Hepatocyte (in vitro differentiated cells): ENCODE data around the gene PRELID1.

ENCODE experiments used
- EZH2 ChIP-seq: fragments of 200-600 bp; sonication (generic); IDR thresholded peaks from 2 replicates; pipeline ENCODE4 v1.6.1; 2016; ENCODE audit warnings: antibody characterized with exemption, mild to moderate bottlenecking, borderline replicate concordance
- EZH2phosphoT487 ChIP-seq: fragments of 200-600 bp; sonication (generic); IDR thresholded peaks from one replicate; pipeline ENCODE4 v1.6.1; 2018; ENCODE audit warnings: antibody characterized with exemption, mild to moderate bottlenecking, low read depth, moderate library complexity; ENCODE audit not compliant: unreplicated experiment, severe bottlenecking
- TF ChIP-seq, protein P1 (sequence below): fragments of 200-600 bp; sonication (generic); IDR thresholded peaks from 2 replicates; pipeline ENCODE4 v1.5.1; 2016; ENCODE audit warnings: antibody characterized with exemption, mild to moderate bottlenecking; ENCODE audit not compliant: poor library complexity

DNA sequence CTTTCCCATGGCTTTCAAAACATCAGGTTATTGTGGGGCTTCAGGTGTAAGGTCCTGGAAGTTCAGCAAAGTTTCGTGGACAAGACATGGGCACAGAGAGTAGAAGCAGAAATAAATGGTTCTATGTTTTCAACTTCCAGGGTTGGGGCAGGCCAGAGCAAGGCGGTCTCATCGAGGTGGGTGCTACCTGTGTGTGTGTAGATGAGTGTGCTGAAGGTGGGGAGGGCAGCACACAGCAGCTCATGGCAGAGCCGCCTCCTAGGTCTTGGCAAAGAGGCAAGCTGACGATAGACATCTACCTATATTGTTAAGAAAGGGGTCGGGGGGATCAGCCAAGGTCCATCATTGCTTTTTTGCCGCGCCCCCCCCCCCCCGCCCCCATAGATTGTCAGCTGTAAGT, 3.9 kb upstream of the PRELID1 start:
- TF ChIP-seq EZH2 (no peak), EZH2phosphoT487 (no peak)
- TF ChIP-seq, protein P1, sequence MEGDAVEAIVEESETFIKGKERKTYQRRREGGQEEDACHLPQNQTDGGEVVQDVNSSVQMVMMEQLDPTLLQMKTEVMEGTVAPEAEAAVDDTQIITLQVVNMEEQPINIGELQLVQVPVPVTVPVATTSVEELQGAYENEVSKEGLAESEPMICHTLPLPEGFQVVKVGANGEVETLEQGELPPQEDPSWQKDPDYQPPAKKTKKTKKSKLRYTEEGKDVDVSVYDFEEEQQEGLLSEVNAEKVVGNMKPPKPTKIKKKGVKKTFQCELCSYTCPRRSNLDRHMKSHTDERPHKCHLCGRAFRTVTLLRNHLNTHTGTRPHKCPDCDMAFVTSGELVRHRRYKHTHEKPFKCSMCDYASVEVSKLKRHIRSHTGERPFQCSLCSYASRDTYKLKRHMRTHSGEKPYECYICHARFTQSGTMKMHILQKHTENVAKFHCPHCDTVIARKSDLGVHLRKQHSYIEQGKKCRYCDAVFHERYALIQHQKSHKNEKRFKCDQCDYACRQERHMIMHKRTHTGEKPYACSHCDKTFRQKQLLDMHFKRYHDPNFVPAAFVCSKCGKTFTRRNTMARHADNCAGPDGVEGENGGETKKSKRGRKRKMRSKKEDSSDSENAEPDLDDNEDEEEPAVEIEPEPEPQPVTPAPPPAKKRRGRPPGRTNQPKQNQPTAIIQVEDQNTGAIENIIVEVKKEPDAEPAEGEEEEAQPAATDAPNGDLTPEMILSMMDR, result no peak
